ENCODE measurements around the gene DTX3.

GRCh38 chr12:57590864-57591781 is 13.5 kb upstream of the DTX3 start, which contains the start of gene PIP4K2C:
- TF ChIP-seq CTCF (IDR thresholded peaks at IDR 0.05) = no peak
- TF ChIP-seq USF2 (CRISPR knock-in tag; IDR thresholded peaks at IDR 0.05) = peak; percentile 98
- peak; percentile 41; the same call in 1 of the 2 replicates for TF ChIP-seq FOXP1 (CRISPR knock-in tag; IDR thresholded peaks at IDR 0.05; ENCODE audit: borderline replicate concordance)
- peak; percentile 88; the same call in 1 of the 2 replicates for TF ChIP-seq ZNF232 (CRISPR knock-in tag; IDR thresholded peaks at IDR 0.05)
- TF ChIP-seq HMGXB4 (CRISPR knock-in tag; IDR thresholded peaks at IDR 0.05) = peak; percentile 52; the same call in 1 of the 2 replicates
- peak; percentile 97 for TF ChIP-seq E2F5 (CRISPR knock-in tag; IDR thresholded peaks at IDR 0.05)
- peak; percentile 92 for TF ChIP-seq SP1 (CRISPR knock-in tag; conservative IDR thresholded peaks at IDR 0.05)
- no peak for TF ChIP-seq AR (CRISPR knock-in tag; IDR thresholded peaks at IDR 0.05)
- no peak for TF ChIP-seq PREB (CRISPR knock-in tag; IDR thresholded peaks at IDR 0.05; ENCODE audit: borderline replicate concordance)
- no peak for TF ChIP-seq ATF2 (CRISPR knock-in tag; IDR thresholded peaks at IDR 0.05; ENCODE audit: borderline replicate concordance, low read depth)
